Epithelial cell of prostate (primary cell): ENCODE results near the gene AGBL5.

Experiments used
- DNase-seq: peaks from one replicate; pipeline ENCODE4 v3.0.0-alpha.2; 2011; ENCODE audit warnings: low read depth, low spot score
- H3K27ac ChIP-seq: fragments of 450-650 bp; 2 replicates; pipeline ENCODE4 v1.5.1; 2017; ENCODE audit warnings: mild to moderate bottlenecking

Gene AGBL5

DNA sequence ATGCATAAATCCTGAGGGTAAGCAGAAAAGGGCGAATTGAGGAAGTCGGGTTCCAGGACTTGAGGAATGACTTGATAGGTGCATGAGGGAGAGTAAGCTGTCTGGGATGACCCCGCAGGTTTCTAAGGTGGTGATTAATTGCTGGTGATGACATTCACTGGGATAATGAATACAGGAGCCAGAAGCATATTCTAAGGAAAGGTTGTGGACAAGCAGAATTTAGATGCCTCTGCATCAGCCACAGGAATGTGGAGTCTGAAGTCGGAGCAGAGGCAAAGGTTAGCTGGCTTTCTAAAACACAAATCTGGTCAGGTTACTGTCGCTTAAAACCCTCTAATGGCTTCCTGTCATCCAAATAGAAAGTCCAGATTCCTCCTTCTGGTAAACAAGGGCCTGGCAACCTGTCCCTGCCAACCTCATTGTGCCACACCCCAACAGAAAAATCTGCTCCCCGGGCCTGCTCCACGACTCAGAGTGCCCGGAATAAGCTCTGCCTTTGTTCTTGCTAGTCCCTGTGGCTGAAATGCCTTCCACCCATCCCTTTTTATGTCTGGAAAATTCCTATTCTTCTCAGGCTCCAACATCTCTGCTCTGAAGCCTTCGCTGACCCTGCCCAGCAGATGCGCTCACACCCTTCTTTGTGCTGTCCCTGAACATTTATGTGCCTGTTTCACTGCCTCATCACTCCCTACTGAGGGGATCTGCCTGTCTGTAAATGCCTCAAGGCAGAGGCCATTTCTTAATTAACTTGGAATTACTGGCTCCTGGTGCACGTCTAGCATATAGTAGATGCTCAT is 30.0 kb upstream of the AGBL5 start:
- H3K27ac ChIP-seq: no peak overlapping the region
- no peak for DNase-seq

DNA sequence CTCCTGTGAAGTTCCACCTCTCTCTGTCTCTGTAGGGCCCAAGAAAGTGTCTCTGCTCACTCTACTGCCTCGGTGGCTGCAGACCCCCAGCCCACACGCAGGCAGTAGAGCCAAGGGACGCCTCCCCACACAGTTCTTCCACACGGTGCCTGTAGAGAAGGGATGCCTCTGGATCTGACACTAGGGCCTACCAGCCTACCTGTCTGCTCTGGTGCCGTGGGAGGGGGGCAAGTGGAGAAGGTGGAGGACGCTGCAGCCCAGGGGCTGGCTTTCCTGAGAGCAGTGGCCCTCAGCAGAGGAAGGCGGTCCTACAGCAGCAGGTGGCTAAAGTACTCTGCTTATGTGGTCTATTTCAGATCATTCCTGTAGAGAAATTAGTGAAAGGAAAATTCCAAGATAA is 27.7 kb upstream of the AGBL5 start:
- DNase-seq: no peak
- no peak overlapping the region for H3K27ac ChIP-seq

DNA sequence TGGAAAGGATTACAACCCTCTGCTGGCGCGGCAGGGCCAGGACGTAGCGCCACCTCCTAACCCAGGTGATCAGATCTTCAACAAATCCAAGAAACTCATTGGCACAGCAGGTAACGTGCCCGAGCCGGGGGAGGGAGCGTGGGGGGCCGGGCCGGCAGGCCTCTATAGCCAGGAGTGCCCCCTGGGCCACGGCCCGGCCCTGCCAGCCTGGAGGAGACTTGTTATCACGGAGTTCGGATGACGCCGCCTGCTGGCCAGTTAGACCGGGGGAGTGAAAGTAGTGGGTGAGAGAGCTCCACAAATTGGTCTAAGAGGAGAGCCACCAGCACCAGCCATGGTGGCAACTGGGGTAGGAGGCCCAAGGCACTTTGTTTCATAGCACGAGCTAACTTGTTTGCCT is 27.3 kb upstream of the AGBL5 start:
- H3K27ac ChIP-seq: no peak overlapping the region
- no peak for DNase-seq

GRCh38 chr2:27024812-27025211 is 26.7 kb upstream of the AGBL5 start:
- no peak overlapping the region for H3K27ac ChIP-seq
- DNase-seq: no peak

DNA sequence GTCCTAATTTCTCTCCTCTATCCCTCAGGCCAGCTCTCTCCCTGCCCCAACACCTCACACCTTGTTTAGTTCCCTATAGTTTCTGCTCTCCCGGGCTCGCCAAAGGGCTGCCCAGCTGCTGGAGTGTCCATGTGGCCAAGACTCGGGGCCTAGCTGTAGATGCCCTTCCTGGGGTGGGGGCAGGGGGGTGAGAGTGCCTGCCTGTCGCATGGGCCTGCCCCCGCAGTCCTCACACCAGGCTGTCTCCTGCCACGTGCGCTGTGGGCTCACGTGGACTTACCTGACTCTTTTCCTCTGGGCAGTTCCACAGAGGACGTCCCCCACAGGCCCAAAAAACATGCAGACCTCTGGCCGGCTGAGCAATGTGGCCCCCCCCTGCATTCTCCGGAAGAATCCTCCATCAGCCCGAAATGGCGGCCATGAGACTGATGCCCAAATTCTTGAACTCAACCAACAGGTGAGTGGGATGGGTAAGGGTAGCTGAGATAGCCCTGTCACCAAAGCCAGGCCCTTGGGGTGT is 26.1 kb upstream of the AGBL5 start:
- DNase-seq: no peak
- no peak overlapping the region for H3K27ac ChIP-seq

- no peak overlapping the region for H3K27ac ChIP-seq
- DNase-seq: no peak
Observed at GRCh38 chr2:27025861-27026851, 25.3 kb upstream of the AGBL5 start.

DNA sequence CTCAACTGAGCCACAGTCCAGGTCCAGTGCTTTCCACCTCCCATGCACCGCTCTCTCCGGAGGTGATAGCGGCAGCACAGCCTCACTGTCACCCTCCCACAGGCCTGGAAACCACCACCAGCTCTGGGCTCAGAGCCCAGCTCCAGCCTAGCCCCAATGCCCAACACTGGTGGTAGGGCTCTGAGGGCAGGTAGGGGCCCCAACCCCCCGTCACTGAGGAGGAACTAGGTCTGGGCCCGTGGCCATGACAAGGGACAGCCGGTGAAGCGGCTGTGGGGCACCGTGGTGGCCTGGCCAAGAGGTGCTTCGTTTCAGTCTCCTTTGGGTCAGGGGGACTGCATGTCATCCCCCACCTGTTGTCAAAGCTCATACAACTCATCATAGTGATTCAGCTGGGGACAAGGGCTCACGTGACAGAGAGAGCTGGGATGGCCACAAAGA is 24.2 kb upstream of the AGBL5 start:
- DNase-seq: no peak
- H3K27ac ChIP-seq: no peak overlapping the region

GRCh38 chr2:27029051-27029450 is 22.4 kb upstream of the AGBL5 start:
- DNase-seq: no peak
- H3K27ac ChIP-seq: no peak overlapping the region

- peak within 1 kb of the TSS; percentile 32 for H3K27ac ChIP-seq
- DNase-seq: peak; percentile 37
Observed at GRCh38 chr2:27032495-27033252, 18.8 kb upstream of the AGBL5 start, which contains the start of gene TMEM214. TSS of gene TMEM214 (plus strand) at chr2:27032965. CDS start at chr2:27033016, 51 bp downstream.

- DNase-seq: no peak
- peak overlapping the region; percentile 32 for H3K27ac ChIP-seq
Observed at GRCh38 chr2:27033253-27033852, 18.1 kb upstream of the AGBL5 start.

DNA sequence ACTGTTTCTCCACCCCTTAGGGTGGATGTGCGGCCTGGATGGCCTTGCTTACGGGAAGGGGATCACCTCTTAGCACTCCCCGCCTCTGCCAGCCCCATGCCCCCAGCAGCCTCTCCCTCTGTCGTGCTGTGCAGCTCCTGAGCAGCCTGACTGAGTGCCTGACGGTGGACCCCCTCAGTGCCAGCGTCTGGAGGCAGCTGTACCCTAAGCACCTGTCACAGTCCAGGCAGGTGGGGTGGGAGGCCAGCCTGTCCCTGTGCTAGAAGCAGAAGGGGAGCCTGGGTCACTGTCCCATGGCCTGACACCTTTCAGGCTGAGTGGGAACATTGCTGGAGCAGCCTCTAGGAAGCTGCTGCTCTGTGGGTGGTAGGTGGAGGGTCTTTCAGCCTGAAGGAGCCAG is 13.5 kb upstream of the AGBL5 start:
- DNase-seq: no peak
- H3K27ac ChIP-seq: no peak overlapping the region

DNA sequence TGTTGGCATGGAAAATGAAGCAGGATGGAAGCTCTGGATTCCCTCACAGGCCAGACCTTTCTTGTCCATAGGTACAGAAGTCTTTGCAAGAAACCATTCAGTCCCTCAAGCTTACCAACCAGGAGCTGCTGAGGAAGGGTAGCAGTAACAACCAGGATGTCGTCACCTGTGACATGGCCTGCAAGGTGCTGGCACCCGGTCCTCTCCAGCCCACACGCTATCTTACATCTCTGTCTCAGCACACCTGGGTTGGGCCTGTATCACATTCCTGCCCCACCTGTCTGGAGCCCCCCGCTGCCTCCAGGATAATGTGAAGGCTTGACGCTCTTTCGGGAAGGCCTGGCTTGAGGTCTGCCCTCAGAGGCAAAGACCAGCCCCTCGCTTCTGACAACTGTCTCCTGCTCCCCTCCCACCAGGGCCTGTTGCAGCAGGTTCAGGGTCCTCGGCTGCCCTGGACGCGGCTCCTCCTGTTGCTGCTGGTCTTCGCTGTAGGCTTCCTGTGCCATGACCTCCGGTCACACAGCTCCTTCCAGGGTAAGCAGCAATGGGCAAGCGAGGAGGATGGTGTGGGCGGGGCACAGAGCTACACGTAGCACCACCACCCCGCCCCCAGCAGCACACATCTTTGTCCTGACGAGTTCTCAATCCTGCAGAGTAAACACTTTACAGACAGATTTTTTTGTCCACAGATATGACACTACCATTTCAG is 12.7 kb upstream of the AGBL5 start:
- DNase-seq: no peak
- no peak overlapping the region for H3K27ac ChIP-seq

- no peak for DNase-seq
- H3K27ac ChIP-seq: no peak overlapping the region
Observed at GRCh38 chr2:27039426-27039825, 12.0 kb upstream of the AGBL5 start.

- DNase-seq: no peak
- H3K27ac ChIP-seq: no peak overlapping the region
Observed at GRCh38 chr2:27039871-27040270, 11.6 kb upstream of the AGBL5 start.

GRCh38 chr2:27040282-27040681 is 11.2 kb upstream of the AGBL5 start:
- no peak overlapping the region for H3K27ac ChIP-seq
- no peak for DNase-seq

DNA sequence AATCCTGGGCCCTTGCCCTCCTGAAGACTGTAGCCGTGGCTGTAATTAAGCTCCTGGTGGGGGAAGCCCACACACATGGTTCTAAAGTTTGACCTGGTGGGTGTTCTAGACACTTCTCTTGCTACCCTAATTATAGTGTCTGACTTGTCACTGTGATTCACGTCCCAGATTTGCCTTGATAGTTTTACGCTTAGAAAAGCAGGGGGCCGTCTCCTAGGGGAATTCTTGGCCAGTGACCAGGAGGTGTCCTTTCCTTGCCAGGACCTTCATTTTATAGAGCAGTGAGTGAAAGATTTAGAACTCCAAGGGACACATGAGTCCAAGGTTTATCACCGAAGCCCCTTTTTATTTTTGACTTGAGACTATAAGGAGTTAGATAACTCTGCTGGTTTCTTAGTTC is 9.7 kb upstream of the AGBL5 start:
- DNase-seq: no peak
- H3K27ac ChIP-seq: no peak overlapping the region

GRCh38 chr2:27042159-27042661 is 9.3 kb upstream of the AGBL5 start:
- no peak overlapping the region for H3K27ac ChIP-seq
- no peak for DNase-seq

DNA sequence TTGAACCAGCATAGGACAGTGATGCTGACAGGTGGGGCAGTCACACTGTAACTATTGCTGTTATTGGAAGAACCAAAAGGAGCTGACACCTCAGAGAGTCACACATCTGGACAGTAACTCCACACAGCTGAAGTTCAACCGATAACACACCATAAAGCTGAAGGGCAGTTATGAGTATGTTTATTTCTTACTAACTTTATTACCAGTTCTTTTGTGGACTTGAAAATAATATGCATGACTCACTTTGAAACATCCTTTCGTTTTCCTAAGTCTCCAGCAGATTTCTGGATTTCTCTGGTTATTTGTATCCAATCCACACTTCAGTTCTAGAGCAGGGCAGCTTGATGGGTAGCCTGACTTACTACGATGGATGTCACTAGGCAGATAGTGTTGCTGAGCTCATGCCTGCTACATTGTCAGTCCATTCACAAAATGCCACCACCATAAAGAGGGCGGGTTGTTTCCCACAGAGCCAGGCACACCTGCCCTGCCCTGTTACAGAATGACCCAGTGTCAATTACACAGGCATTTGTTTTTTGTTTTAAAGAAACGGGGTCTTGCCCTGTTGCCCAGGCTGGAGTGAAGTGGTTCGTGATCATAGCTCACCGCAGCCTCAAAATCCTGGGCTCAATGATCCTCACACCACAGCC is 8.4 kb upstream of the AGBL5 start:
- H3K27ac ChIP-seq: no peak overlapping the region
- DNase-seq: no peak
